DND-41 (cell line): ENCODE data around the gene TSPAN11.
A peak's percentile ranks its signal among the peaks of the same experiment; 100 is the strongest.

Source experiments
- ATAC-seq: fragments of 200-7000 bp; cut with Tn5 transposase; 3 replicates; pipeline ENCODE4 v1.9.1; 2021; ENCODE audit warnings: low read depth; ENCODE audit not compliant: insufficient read depth
- DNase-seq: peaks from one replicate; pipeline ENCODE4 v3.0.0-alpha.2; 2020
- H2AFZ ChIP-seq: 2 replicates; pipeline ENCODE4 v1.6.0; 2012; ENCODE audit warnings: low read depth, low read length
- H3K27ac ChIP-seq: 2 replicates; pipeline ENCODE4 v1.5.1; 2012; ENCODE audit warnings: low read length, inconsistent platforms
- H3K27me3 ChIP-seq: fragments of 200-600 bp; sonication (generic); 2 replicates; pipeline ENCODE4 v1.6.0; 2012; ENCODE audit warnings: low read length, mild to moderate bottlenecking, inconsistent platforms; ENCODE audit not compliant: insufficient read depth, poor library complexity
- H3K36me3 ChIP-seq: 2 replicates; pipeline ENCODE4 v1.5.1; 2012; ENCODE audit warnings: low read length, inconsistent platforms; ENCODE audit not compliant: insufficient read depth
- H3K4me1 ChIP-seq: 2 replicates; pipeline ENCODE4 v1.5.1; 2012; ENCODE audit warnings: mild to moderate bottlenecking, low read length; ENCODE audit not compliant: insufficient read depth
- H3K4me2 ChIP-seq: 2 replicates; pipeline ENCODE4 v1.6.0; 2012; ENCODE audit warnings: mild to moderate bottlenecking, moderate library complexity, low read length, inconsistent platforms; ENCODE audit not compliant: insufficient read depth
- H3K4me3 ChIP-seq, 2 experiments: fragments of 200-600 bp in 1 of 2; shearing (Covaris generic) in 1 of 2; 2 replicates each; pipeline ENCODE4 v1.5.1; 2012 to 2016; ENCODE audit warnings: inconsistent platforms in 2 of 2, low read length in 2 of 2, mild to moderate bottlenecking in 2 of 2, low read depth in 1 of 2, moderate library complexity in 1 of 2
- H3K79me2 ChIP-seq: 2 replicates; pipeline ENCODE4 v1.6.0; 2012; ENCODE audit warnings: low read length, inconsistent platforms; ENCODE audit not compliant: insufficient read depth
- H3K9ac ChIP-seq: 2 replicates; pipeline ENCODE4 v1.6.0; 2012; ENCODE audit warnings: low read depth, mild to moderate bottlenecking, inconsistent platforms, low read length, moderate library complexity
- H3K9me3 ChIP-seq: 2 replicates; pipeline ENCODE4 v1.5.1; 2012; ENCODE audit warnings: low read length, moderate library complexity, mild to moderate bottlenecking, inconsistent platforms; ENCODE audit not compliant: insufficient read depth, severe bottlenecking
- H4K20me1 ChIP-seq: 2 replicates; pipeline ENCODE4 v1.6.0; 2012; ENCODE audit warnings: low read length; ENCODE audit not compliant: insufficient read depth
- CTCF ChIP-seq: IDR thresholded peaks from 2 replicates; pipeline ENCODE4 v1.5.1; 2012; ENCODE audit warnings: borderline replicate concordance, low read length, moderate library complexity, mild to moderate bottlenecking; ENCODE audit not compliant: poor library complexity, severe bottlenecking; ENCODE audit errors: extremely low read depth
- EZH2 ChIP-seq: IDR thresholded peaks from 3 replicates; pipeline ENCODE4 v1.6.1; 2012; ENCODE audit warnings: borderline replicate concordance, low read depth, mild to moderate bottlenecking, moderate library complexity, low read length, inconsistent platforms; ENCODE audit not compliant: severe bottlenecking

Gene TSPAN11

GRCh38 chr12:30880061-30880460, 46.5 kb upstream of the TSPAN11 start:
- Histone ChIP-seq H3K9me3 (no peaks in the 10 kb centered on the region), H2AFZ (no peak overlapping the region), H3K36me3 (no peaks in the 10 kb centered on the region), H3K27ac (no peak overlapping the region), H3K9ac (no peak overlapping the region), H3K79me2 (no peaks in the 10 kb centered on the region), H4K20me1 (no peaks in the 10 kb centered on the region), H3K4me2 (no peak overlapping the region), H3K4me3 (no peak overlapping the region), H3K4me1 (no peaks in the 10 kb centered on the region), H3K27me3 (no peaks in the 10 kb centered on the region)
- TF ChIP-seq CTCF (no peak), EZH2 (no peak)
- ATAC-seq, result no peak
- no peak for DNase-seq

GRCh38 chr12:30880813-30881212, 45.7 kb upstream of the TSPAN11 start:
- DNase-seq (no peak), ATAC-seq (no peak)
- Histone ChIP-seq H3K4me1 (no peaks in the 10 kb centered on the region), H3K79me2 (no peaks in the 10 kb centered on the region), H4K20me1 (no peaks in the 10 kb centered on the region), H2AFZ (no peak overlapping the region), H3K4me2 (no peak overlapping the region), H3K9ac (no peak overlapping the region), H3K9me3 (no peaks in the 10 kb centered on the region), H3K4me3 (no peak overlapping the region), H3K27ac (no peak overlapping the region), H3K27me3 (no peaks in the 10 kb centered on the region), H3K36me3 (no peaks in the 10 kb centered on the region)
- TF ChIP-seq EZH2 (no peak), CTCF (no peak)

GRCh38 chr12:30882706-30883105, 43.8 kb upstream of the TSPAN11 start:
- TF ChIP-seq CTCF (peak; percentile 16), EZH2 (no peak)
- Histone ChIP-seq H3K4me2 (no peak overlapping the region), H3K36me3 (no peaks in the 10 kb centered on the region), H4K20me1 (no peaks in the 10 kb centered on the region), H3K4me3 (no peak overlapping the region), H3K27me3 (no peaks in the 10 kb centered on the region), H3K27ac (no peak overlapping the region), H3K9ac (no peak overlapping the region), H3K9me3 (peaks cover 4% of the 10 kb centered on the region), H3K4me1 (no peaks in the 10 kb centered on the region), H2AFZ (no peak overlapping the region), H3K79me2 (no peaks in the 10 kb centered on the region)
- ATAC-seq (no peak), DNase-seq (no peak)

- Histone ChIP-seq H3K36me3 (no peaks in the 10 kb centered on the region), H3K9ac (no peak overlapping the region), H3K27ac (no peak overlapping the region), H3K27me3 (no peaks in the 10 kb centered on the region), H3K4me1 (no peaks in the 10 kb centered on the region), H3K4me3 (no peak overlapping the region), H2AFZ (no peak overlapping the region), H3K9me3 (peaks cover 4% of the 10 kb centered on the region), H3K4me2 (no peak overlapping the region), H4K20me1 (no peaks in the 10 kb centered on the region), H3K79me2 (no peaks in the 10 kb centered on the region)
- TF ChIP-seq CTCF, result no peak
- no peak for TF ChIP-seq EZH2
- no peak for DNase-seq
- no peak for ATAC-seq
These were observed 41.7 kb upstream of the TSPAN11 start for GRCh38 chr12:30884799-30885198.
